Activated CD4-positive, alpha-beta memory T cell treated with anti-CD3 and anti-CD28 coated beads, Interleukin-2, amount 10 ng/mL, durations not matched to agents 7 days and 5 days (primary cell): ENCODE results near the gene ZNF107. TPM values are rescaled to one million over a fixed set of nuclear protein-coding genes. Genes with fewer than 3 reads are reported as not detected.

Source experiments
- total RNA-seq, 2 experiments: library from RNA; stranded (reverse); gene quantifications; one replicate each; pipeline ENCODE4 v1.2.3, GENCODE V29; 2021

ZNF107 gene
- total RNA-seq, 2 experiments from 2014 or later = 19.5 to 20.0 TPM

Other genes with a start within 250 kb of the ZNF107 start
- 10 to 100 TPM; 12.8 to 13.0 TPM for gene ZNF680, start 103.1 kb upstream of the ZNF107 start, total RNA-seq
- gene ZNF138, start 128.3 kb downstream of the ZNF107 start, total RNA-seq = 1 to 10 TPM; 8.3 to 9.0 TPM
- gene ZNF273, start 237.1 kb downstream of the ZNF107 start, total RNA-seq = 10 to 100 TPM in 1 of 2 experiments, 1 to 10 TPM in 1; 8.4 to 10.5 TPM